ENCODE measurements around the gene PPP1R13B.

DNA sequence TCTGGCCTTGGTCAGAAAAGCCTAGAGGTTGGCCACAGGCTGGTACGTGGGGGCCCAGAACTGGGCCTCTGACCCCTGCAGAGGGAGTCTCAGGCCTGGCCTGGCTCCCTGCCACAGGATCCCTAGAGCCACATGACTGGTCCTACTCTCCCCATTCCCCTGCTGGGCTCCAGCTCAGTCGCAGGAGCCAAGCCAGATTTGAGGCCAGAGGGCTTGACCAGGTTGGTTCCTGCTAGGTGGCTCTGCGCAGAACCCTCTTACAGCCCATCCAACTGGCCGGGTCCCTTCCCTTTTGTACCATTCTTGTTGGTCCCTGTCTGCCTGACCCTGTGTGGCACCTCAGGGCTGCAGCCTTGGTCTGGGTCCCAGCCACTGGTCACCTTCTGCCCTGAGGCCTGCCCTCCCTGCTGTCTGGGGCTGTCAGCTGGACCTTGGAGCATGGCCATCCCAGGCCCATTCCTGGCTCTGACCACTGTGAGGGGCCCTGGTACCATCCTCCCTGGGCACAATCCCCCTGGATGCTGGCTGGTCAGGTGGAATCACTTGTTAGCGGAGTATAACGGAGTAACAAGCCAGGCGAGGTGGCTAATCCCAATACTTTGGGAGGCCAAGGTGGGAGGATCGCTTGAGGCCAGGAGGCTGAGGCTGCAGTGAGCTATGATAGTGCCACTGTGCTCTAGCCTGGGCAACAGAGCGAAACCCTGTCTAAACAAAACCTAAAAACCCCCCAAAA is 22.9 kb upstream of the PPP1R13B start:
- TF ChIP-seq EZH2 (IDR thresholded peaks at IDR 0.05) (no peak), POLR2AphosphoS5 (IDR thresholded peaks at IDR 0.05; ENCODE audit: borderline replicate concordance, low read depth, low read length) (no peak), FOXP2 (optimal IDR thresholded peaks at IDR 0.05; ENCODE audit: control extremely low read depth, extremely low read length, insufficient read depth) (no peak)

All from SK-N-MC (cell line).